Parathyroid adenoma (tissue), 2 donors: ENCODE measurements around the gene ACE.
A peak's percentile ranks its signal among the peaks of the same experiment; 100 is the strongest.

Experiments
- H2AFZ ChIP-seq: fragments of 300-600 bp; sonication (generic); one replicate; pipeline ENCODE4 v1.7.0; 2017; ENCODE audit warnings: antibody characterized with exemption, mild to moderate bottlenecking
- H3K27ac ChIP-seq: fragments of 300-600 bp; sonication (generic); one replicate; pipeline ENCODE4 v1.7.0; 2017
- H3K27me3 ChIP-seq: fragments of 300-600 bp; sonication (generic); one replicate; pipeline ENCODE4 v1.7.0; 2017; ENCODE audit warnings: low read length; ENCODE audit not compliant: control insufficient read depth, insufficient read depth
- H3K36me3 ChIP-seq: fragments of 300-600 bp; sonication (generic); one replicate; pipeline ENCODE4 v1.7.0; 2017; ENCODE audit warnings: low read length; ENCODE audit not compliant: control insufficient read depth, insufficient read depth
- H3K4me1 ChIP-seq: fragments of 300-600 bp; sonication (generic); one replicate; pipeline ENCODE4 v1.7.0; 2017; ENCODE audit warnings: control low read depth
- H3K4me2 ChIP-seq: fragments of 300-600 bp; sonication (generic); one replicate; pipeline ENCODE4 v1.7.0; 2017; ENCODE audit warnings: low read length
- H3K4me3 ChIP-seq: fragments of 300-600 bp; sonication (generic); one replicate; pipeline ENCODE4 v1.7.0; 2017; ENCODE audit warnings: low read depth, low read length
- H3K79me2 ChIP-seq: fragments of 300-600 bp; sonication (generic); one replicate; pipeline ENCODE4 v1.7.0; 2017; ENCODE audit warnings: control low read depth
- H3K9ac ChIP-seq: fragments of 300-600 bp; sonication (generic); one replicate; pipeline ENCODE4 v1.7.0; 2017; ENCODE audit warnings: mild to moderate bottlenecking
- H3K9me3 ChIP-seq: fragments of 300-600 bp; sonication (generic); one replicate; pipeline ENCODE4 v1.7.0; 2017; ENCODE audit warnings: low read length; ENCODE audit not compliant: control insufficient read depth
- CTCF ChIP-seq: fragments of 300-600 bp; sonication (generic); IDR thresholded peaks from one replicate; pipeline ENCODE4 v1.7.0; 2017; ENCODE audit warnings: antibody characterized with exemption, mild to moderate bottlenecking
- donor health status: primary hyperparathyroidism.

The ACE gene

GRCh38 chr17:63445954-63446752 lies 30.7 kb upstream of the ACE start, which contains the start of gene CYB561:
Gene CYB561, minus strand, starts transcription at chr17:63446306. Its CDS starts 8,759 bp downstream, at chr17:63437547.
- Histone ChIP-seq H3K9ac (peak within 1 kb of the TSS; percentile 90), H2AFZ (peak within 1 kb of the TSS; percentile 78), H3K4me2 (peak within 1 kb of the TSS; percentile 97), H3K9me3 (no peaks in the 10 kb centered on the region), H3K27ac (peak within 1 kb of the TSS; percentile 98), H3K36me3 (no peaks in the 10 kb centered on the region), H3K4me3 (peak within 1 kb of the TSS; percentile 81), H3K79me2 (no peaks in the 10 kb centered on the region), H3K27me3 (no peaks in the 10 kb centered on the region), H3K4me1 (peaks cover 66% of the 10 kb centered on the region)
- peak; percentile 73 for TF ChIP-seq CTCF

- peak overlapping the region; percentile 81 for H3K4me3 ChIP-seq
- H3K27me3 ChIP-seq = no peaks in the 10 kb centered on the region
- peak overlapping the region; percentile 97 for H3K4me2 ChIP-seq
- peak; percentile 41 for TF ChIP-seq CTCF
- no peaks in the 10 kb centered on the region for H3K9me3 ChIP-seq
- peaks cover 4% of the 10 kb centered on the region for H3K79me2 ChIP-seq
- H3K9ac ChIP-seq = no peak overlapping the region
- peaks cover 66% of the 10 kb centered on the region for H3K4me1 ChIP-seq
- peak overlapping the region; percentile 78 for H2AFZ ChIP-seq
- peak overlapping the region; percentile 98 for H3K27ac ChIP-seq
- H3K36me3 ChIP-seq = no peaks in the 10 kb centered on the region
Measured at GRCh38 chr17:63446753-63447470, 29.9 kb upstream of the ACE start.

GRCh38 chr17:63447471-63448009 lies 29.3 kb upstream of the ACE start:
- peak overlapping the region; percentile 98 for H3K27ac ChIP-seq
- peaks cover 4% of the 10 kb centered on the region for H3K79me2 ChIP-seq

GRCh38 chr17:63448655-63449054 lies 28.2 kb upstream of the ACE start:
- peaks cover 66% of the 10 kb centered on the region for H3K4me1 ChIP-seq
- TF ChIP-seq CTCF = no peak
- H3K4me2 ChIP-seq = no peak overlapping the region
- H3K9ac ChIP-seq = no peak overlapping the region
- peak overlapping the region; percentile 66 for H3K27ac ChIP-seq
- peaks cover 4% of the 10 kb centered on the region for H3K79me2 ChIP-seq
- H3K27me3 ChIP-seq = no peaks in the 10 kb centered on the region
- H2AFZ ChIP-seq = peak overlapping the region; percentile 47
- no peak overlapping the region for H3K4me3 ChIP-seq
- H3K36me3 ChIP-seq = no peaks in the 10 kb centered on the region
- H3K9me3 ChIP-seq = no peaks in the 10 kb centered on the region

More at GRCh38 chr17:63447471-63448009, 29.3 kb upstream of the ACE start:
- Histone ChIP-seq H2AFZ (peak overlapping the region; percentile 78), H3K27me3 (no peaks in the 10 kb centered on the region), H3K4me2 (peak overlapping the region; percentile 97), H3K4me1 (peaks cover 66% of the 10 kb centered on the region), H3K4me3 (peak overlapping the region; percentile 81), H3K9me3 (no peaks in the 10 kb centered on the region), H3K9ac (no peak overlapping the region), H3K36me3 (no peaks in the 10 kb centered on the region)
- TF ChIP-seq CTCF = no peak
